Keratinocyte (primary cell): ENCODE measurements around the gene ACER3. TPM values are rescaled to one million over a fixed set of nuclear protein-coding genes. Genes with fewer than 3 reads are reported as not detected.

Experiments used
- DNase-seq: peaks from one replicate; pipeline ENCODE4 v3.0.0-alpha.2; 2011; ENCODE audit warnings: low read depth, missing footprints, low spot score
- FAIRE-seq: peaks from 2 replicates; lab custom pipeline; 2011; peaks lifted over from hg19 to GRCh38; lab: Jason Lieb, UNC
- H2AFZ ChIP-seq: 2 replicates; pipeline ENCODE4 v1.6.0; 2012; ENCODE audit warnings: low read length, control low read depth, inconsistent platforms; ENCODE audit not compliant: control insufficient read depth
- H3K27ac ChIP-seq: 2 replicates; pipeline ENCODE4 v1.5.1; 2011; ENCODE audit warnings: low read length; ENCODE audit not compliant: control insufficient read depth, insufficient read depth
- H3K27me3 ChIP-seq: 3 replicates; pipeline ENCODE4 v1.6.0; 2011; ENCODE audit warnings: low read length; ENCODE audit not compliant: control insufficient read depth, insufficient read depth; ENCODE audit errors: extremely low read depth
- H3K36me3 ChIP-seq, 2 experiments: 2 replicates in 1 of 2; 3 replicates in 1 of 2; pipeline ENCODE4 v1.5.1; 2011; ENCODE audit warnings: low read length in 2 of 2, mild to moderate bottlenecking in 1 of 2; ENCODE audit not compliant: control insufficient read depth in 2 of 2, insufficient read depth in 2 of 2; ENCODE audit errors: extremely low read depth in 1 of 2
- H3K4me1 ChIP-seq: 3 replicates; pipeline ENCODE4 v1.5.1; 2011; ENCODE audit warnings: low read length; ENCODE audit not compliant: control insufficient read depth, insufficient read depth; ENCODE audit errors: extremely low read depth
- H3K4me2 ChIP-seq: 3 replicates; pipeline ENCODE4 v1.6.0; 2011; ENCODE audit warnings: low read depth, low read length; ENCODE audit not compliant: control insufficient read depth, insufficient read depth; ENCODE audit errors: extremely low read depth
- H3K4me3 ChIP-seq, 3 experiments: fragments of 200-600 bp in 1 of 3; sonication (generic) in 1 of 3; 2 replicates in 2 of 3; 3 replicates in 1 of 3; pipeline ENCODE4 v1.5.1; 2011 to 2016; ENCODE audit warnings: low read length in 3 of 3, mild to moderate bottlenecking in 3 of 3, control low read depth in 2 of 3, inconsistent platforms in 1 of 3, low read depth in 1 of 3, mixed read lengths in 1 of 3, mixed run types in 1 of 3, moderate library complexity in 1 of 3; ENCODE audit not compliant: control insufficient read depth in 2 of 3, insufficient read depth in 2 of 3; ENCODE audit errors: extremely low read depth in 1 of 3
- H3K79me2 ChIP-seq: 2 replicates; pipeline ENCODE4 v1.6.0; 2012; ENCODE audit warnings: low read length; ENCODE audit not compliant: control insufficient read depth, insufficient read depth
- H3K9ac ChIP-seq: 3 replicates; pipeline ENCODE4 v1.6.0; 2011; ENCODE audit warnings: low read length; ENCODE audit not compliant: control insufficient read depth, insufficient read depth; ENCODE audit errors: extremely low read depth
- H3K9me1 ChIP-seq: 3 replicates; pipeline ENCODE4 v1.6.0; 2011; ENCODE audit warnings: low read length; ENCODE audit not compliant: control insufficient read depth, insufficient read depth; ENCODE audit errors: extremely low read depth
- H3K9me3 ChIP-seq: 2 replicates; pipeline ENCODE4 v1.5.1; 2012; ENCODE audit warnings: low read depth, low read length; ENCODE audit not compliant: control insufficient read depth
- H4K20me1 ChIP-seq: 3 replicates; pipeline ENCODE4 v1.6.0; 2011; ENCODE audit warnings: low read length; ENCODE audit not compliant: control insufficient read depth, insufficient read depth; ENCODE audit errors: extremely low read depth
- EZH2 ChIP-seq: IDR thresholded peaks from one replicate; pipeline ENCODE4 v1.6.1; 2012; ENCODE audit warnings: inconsistent platforms, mild to moderate bottlenecking, low read length, moderate library complexity
- dilution Hi-C: fragments of 300-500 bp; cut with MboI; formaldehyde crosslinking; loops from one replicate; pipeline ENCODE4 v1.7.0; 2020; ENCODE audit warnings: low sequenced_read_pairs; ENCODE audit not compliant: extremely low pct_ligation_motif_present
- polyA plus RNA-seq, 5 experiments: library from polyadenylated mRNA; depleted of rRNA in 3 of 5; stranded (reverse) in 3 of 5; stranded (forward) in 1 of 5; unstranded in 1 of 5; fragments of >200 nt; gene quantifications; 1 replicate in 1 of 5; 2 replicates in 3 of 5; 3 replicates in 1 of 5; pipeline versions ENCODE4 v1.2.1 to v1.2.3, GENCODE V29; 2011 to 2012; ENCODE audit warnings: missing spikeins in 2 of 5, low read depth in 1 of 5, low replicate concordance in 1 of 5
- TF ChIP-seq, protein P1 (sequence below), 3 experiments: IDR thresholded peaks in 1 of 3; conservative IDR thresholded peaks in 1 of 3; optimal IDR thresholded peaks in 1 of 3; 2 replicates in 2 of 3; 3 replicates in 1 of 3; pipeline versions ENCODE3 to v1.5.1; 2011; ENCODE audit warnings: low read length in 3 of 3, mild to moderate bottlenecking in 3 of 3, moderate library complexity in 2 of 3, control low read depth in 1 of 3, inconsistent platforms in 1 of 3; ENCODE audit not compliant: insufficient read depth in 2 of 3; ENCODE audit errors: extremely low read depth in 1 of 3

Gene ACER3
- polyA plus RNA-seq, 1 donor (not counting 4 experiments of a cell fraction or from before 2014, with no cell fraction given): 55.0 TPM

DNA sequence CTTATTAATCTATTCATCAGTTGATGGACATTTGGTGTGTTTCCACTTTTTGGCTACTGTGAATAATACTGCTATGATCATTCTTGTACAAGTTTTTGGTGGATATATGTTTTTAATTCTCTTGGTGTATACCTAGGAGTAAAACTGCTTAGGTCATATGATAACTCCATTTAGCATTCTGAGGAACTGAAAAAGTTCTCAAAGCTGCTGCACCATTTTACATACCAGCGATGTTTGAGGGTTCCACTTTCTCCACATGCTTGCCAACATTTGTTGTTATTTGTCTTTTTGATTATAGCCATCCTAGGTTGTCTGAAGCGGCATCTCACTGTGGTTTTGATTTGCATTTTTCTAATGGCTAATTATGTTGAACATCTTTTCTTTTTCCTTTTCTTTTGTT, 4.1 kb upstream of the ACER3 start:
- peaks cover 6% of the 10 kb centered on the region for H3K79me2 ChIP-seq
- no peak overlapping the region for H2AFZ ChIP-seq
- DNase-seq: no peak
- no peak overlapping the region for H3K9ac ChIP-seq
- dilution Hi-C loops: no loop called here
- no peak for FAIRE-seq
- TF ChIP-seq, protein P1, sequence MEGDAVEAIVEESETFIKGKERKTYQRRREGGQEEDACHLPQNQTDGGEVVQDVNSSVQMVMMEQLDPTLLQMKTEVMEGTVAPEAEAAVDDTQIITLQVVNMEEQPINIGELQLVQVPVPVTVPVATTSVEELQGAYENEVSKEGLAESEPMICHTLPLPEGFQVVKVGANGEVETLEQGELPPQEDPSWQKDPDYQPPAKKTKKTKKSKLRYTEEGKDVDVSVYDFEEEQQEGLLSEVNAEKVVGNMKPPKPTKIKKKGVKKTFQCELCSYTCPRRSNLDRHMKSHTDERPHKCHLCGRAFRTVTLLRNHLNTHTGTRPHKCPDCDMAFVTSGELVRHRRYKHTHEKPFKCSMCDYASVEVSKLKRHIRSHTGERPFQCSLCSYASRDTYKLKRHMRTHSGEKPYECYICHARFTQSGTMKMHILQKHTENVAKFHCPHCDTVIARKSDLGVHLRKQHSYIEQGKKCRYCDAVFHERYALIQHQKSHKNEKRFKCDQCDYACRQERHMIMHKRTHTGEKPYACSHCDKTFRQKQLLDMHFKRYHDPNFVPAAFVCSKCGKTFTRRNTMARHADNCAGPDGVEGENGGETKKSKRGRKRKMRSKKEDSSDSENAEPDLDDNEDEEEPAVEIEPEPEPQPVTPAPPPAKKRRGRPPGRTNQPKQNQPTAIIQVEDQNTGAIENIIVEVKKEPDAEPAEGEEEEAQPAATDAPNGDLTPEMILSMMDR (optimal IDR thresholded peaks at IDR 0.05 in 1 of 3, IDR thresholded peaks at IDR 0.05 in 1 of 3, conservative IDR thresholded peaks at IDR 0.05 in 1 of 3; ENCODE audit: extremely low read depth in 1 of 3, insufficient read depth in 2 of 3, low read length in 3 of 3): no peak
- TF ChIP-seq EZH2: no peak
- no peak overlapping the region for H3K4me2 ChIP-seq
- H3K4me1 ChIP-seq: peaks cover 12% of the 10 kb centered on the region
- no peaks in the 10 kb centered on the region for H3K27me3 ChIP-seq
- H3K9me3 ChIP-seq: no peaks in the 10 kb centered on the region
- no peaks in the 10 kb centered on the region for H3K36me3 ChIP-seq
- H3K9me1 ChIP-seq: no peaks in the 10 kb centered on the region
- H3K27ac ChIP-seq: no peak overlapping the region
- no peak overlapping the region for H3K4me3 ChIP-seq
- H4K20me1 ChIP-seq: no peaks in the 10 kb centered on the region

DNA sequence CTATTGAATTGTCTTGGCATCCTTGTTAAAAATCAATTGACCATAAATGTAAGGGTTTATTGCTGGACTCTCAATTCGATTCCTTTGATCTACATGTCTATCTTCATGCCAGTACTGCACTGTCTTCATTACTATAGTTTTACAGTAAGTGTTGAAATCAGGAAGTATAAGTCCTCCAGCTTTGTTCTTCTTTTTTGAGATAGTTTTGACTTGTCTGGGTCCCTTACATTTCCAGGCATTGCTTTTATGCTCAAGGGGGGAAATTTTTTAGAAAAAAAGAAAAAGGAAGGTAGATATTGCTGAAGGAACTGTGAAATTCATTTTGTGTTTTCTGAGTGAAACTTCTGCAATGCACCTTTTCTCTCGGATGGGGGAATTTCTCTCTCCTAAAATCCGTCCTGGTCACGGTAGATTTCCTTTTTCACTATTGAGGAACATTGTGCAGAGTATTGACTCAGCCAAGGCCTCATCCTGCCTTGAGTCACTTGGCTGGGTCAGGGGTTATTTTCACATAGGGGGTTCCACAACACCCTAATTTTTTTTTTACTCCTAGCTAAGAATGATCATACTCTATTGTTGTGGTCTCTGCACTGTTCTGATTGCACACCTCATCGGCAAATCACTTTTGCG, 2.8 kb upstream of the ACER3 start:
- TF ChIP-seq EZH2: no peak
- TF ChIP-seq, protein P1 (optimal IDR thresholded peaks at IDR 0.05 in 1 of 3, IDR thresholded peaks at IDR 0.05 in 1 of 3, conservative IDR thresholded peaks at IDR 0.05 in 1 of 3; ENCODE audit: extremely low read depth in 1 of 3, insufficient read depth in 2 of 3, low read length in 3 of 3): no peak
- Histone ChIP-seq H3K27me3 (no peaks in the 10 kb centered on the region), H3K4me1 (peaks cover 15% of the 10 kb centered on the region), H3K79me2 (peaks cover 19% of the 10 kb centered on the region), H3K9ac (no peak overlapping the region), H3K4me3 (no peak overlapping the region), H4K20me1 (no peaks in the 10 kb centered on the region), H3K27ac (no peak overlapping the region), H3K9me1 (no peaks in the 10 kb centered on the region), H3K9me3 (no peaks in the 10 kb centered on the region), H3K36me3 (no peaks in the 10 kb centered on the region), H3K4me2 (no peak overlapping the region), H2AFZ (no peak overlapping the region)
- DNase-seq (no peak), FAIRE-seq (no peak)
- dilution Hi-C loops: no loop called here
